Posterior cingulate gyrus (tissue), 11 donors: Measurements from ENCODE around the gene SELENOI.
"Not testable (repeated sequence)": the region's sequence is repeated elsewhere in the genome, so short reads cannot be mapped to it uniquely, and the experiment has no call there.

Source experiments
- DNase-seq, 10 donors: peaks; one replicate each; pipeline versions ENCODE4 v3.0.0 to v3.0.0-alpha.2; 2020 to 2021; ENCODE audit warnings: mixed read lengths in 3 of 10
- intact Hi-C: fragments of 100-400 bp; cut with DNase I; formaldehyde crosslinking; loops from one replicate; pipeline ENCODE4 v1.15.1; 2023

SELENOI gene

DNA sequence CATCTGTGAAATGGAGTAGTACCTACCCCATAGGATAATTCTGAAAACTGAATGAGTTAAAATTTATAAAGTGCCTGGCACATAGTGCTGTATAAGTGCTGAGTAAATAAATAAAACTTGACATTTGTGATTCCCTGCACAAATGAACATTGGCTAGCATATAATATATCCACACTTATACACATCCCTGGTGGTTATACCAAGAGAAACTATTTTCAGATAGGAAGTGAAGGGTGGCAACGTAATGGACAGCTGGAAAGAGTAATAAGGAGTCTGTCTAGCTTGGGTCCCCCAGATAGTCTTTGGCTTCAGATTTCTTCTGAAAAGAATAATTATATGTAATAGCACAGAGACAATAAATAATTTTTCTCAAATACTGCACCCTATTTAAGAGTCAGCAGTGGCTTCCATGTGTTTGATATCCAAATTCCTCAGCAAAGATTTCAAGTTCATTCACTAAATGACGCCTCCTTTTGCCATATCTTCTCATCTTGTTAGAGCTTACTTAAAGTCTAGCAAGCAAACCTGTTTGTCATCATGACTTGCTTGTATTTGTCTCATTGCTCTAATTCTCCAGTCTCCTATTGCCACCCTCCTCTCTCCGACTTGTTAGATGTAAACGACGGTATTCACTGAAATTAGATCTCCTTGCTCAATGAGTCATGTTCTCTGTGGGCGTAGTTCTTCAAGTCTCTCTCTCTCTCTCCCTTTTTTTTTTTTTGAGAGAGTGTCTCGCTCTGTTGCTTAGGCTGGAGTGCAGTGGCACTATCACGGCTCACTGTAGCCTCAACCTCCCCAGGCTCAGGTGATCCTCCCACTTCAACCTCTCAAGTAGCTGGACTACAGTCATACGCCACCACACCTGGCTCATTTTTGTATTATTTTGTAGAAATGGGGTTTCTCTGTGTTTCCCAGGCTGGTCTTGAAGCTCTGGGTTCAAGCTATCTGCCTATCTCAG is 9.4 kb downstream of the SELENOI start:
- DNase-seq, result no peak
- intact Hi-C loops, result no loop called here

DNA sequence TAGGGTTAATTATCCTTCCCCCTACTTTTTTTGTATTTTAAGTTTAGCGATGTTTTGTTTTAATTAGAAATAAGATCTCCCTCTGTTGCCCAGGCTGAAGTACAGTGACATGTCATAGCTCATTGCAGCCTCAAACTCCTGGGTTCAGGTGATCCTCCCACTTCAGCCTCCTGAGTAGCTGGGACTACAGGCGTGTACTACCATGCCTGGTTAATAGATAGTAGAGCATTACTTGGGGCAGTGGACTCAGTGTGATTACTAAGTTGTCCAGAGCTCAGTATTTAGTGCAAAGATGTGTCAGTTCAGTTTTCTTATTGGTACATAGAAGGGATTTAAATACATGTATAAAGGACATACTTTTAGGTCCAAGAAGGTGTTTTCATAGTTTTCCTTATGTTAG is 10.2 kb downstream of the SELENOI start:
- no peak for DNase-seq
- intact Hi-C loops, result no loop called here

DNA sequence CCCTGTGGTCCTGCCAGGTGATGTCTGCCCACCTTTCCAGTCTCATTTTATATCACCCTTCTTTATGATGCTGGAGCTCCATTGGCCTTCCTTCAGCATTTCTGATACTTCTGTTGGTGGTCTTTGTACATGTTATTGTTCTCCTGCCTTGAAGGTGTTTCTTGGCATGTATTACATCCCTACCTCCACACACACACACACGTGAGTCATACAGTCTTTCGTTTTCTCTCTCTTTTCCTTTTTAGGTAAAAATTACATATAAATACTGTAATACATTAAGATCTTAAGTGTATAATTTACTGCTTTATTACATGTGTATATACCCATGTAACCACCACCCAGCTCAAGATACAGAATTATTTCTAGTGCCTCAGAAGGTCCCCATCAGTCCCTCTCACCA is 10.8 kb downstream of the SELENOI start:
- no peak for DNase-seq
- intact Hi-C loops, result no loop called here

DNA sequence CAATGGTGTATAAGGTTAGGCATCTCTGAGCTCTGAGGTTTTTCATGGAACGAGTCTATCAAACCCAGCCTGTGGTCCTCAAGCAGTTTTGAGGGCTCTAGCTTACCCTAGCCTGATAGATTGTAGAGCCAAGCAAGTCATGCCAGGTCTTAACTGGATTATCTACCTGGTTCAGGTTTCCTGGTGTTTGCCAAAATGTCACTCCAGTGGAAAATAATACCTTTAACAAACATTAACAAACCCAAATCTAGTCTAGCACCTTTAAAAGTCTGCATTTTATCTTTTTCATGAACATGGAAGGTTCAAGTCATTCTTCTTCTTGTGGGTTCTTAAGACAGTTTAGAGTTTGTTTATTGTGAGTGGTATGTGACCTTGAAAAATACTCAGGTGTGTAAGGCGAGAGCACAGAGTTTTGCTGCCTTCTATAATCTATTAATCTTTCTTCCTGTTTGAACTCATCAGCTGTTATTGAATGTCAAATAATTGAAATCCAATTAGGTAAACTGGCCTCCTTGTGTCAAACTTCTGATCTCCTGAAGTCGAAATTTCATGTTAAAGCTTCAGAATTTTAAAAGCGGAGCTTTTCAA is 14.0 kb downstream of the SELENOI start:
- intact Hi-C loops, result no loop called here
- no peak for DNase-seq

DNA sequence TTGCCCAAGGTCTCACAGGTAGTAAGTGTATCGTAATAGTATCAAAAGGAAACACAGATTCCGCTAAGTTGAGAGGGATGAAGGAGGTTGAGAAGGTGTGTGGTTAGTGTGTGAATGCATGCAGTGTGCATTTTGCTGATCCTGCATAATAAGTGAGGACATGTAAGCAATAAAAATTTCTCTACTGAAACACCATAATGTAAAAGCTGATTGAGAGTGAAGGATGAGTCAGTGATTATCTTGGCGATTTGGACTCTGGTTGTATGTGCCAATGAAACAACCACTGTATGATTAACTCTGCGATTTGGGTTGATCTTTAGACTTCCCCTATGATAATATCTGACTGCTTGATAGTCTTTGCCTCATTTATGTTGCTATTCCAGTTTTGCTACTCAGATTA is 17.4 kb downstream of the SELENOI start:
- no peak for DNase-seq
- intact Hi-C loops, result no loop called here

DNA sequence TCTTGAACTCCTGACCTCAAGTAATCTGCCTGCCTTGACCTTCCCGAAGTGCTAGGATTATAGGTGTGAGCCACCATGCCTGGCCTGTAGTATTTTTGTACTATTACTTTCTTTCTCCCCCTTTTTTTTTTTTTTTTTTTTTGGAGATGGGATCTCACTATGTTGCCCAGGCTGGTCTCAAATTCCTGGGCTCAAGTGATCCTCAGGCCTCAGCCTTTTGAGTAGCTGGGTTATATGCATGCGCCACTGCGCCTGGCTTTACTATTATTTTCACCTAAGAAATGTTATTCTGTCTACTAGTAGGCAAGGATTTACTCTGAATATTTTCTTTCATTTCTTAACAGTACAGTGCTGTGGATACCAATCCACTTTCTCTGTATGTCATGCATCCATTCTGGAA is 18.0 kb downstream of the SELENOI start:
- DNase-seq, result no peak
- intact Hi-C loops, result no loop called here

DNA sequence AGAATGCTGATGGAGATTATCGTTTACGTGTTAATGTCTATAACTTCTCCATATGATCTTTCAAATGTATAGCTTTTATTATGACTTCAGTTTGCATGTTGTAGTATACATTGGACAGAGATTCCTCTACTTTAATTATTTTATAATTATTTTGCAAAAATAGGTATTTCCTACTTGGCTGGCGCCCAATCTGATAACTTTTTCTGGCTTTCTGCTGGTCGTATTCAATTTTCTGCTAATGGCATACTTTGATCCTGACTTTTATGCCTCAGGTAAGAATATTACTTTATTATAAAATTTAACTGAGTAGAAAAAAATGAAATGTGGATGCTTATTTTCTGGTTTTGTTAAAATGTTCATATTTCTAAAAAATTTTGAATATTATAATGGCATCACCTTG is 18.7 kb downstream of the SELENOI start:
- DNase-seq, result no peak
- intact Hi-C loops, result no loop called here

DNA sequence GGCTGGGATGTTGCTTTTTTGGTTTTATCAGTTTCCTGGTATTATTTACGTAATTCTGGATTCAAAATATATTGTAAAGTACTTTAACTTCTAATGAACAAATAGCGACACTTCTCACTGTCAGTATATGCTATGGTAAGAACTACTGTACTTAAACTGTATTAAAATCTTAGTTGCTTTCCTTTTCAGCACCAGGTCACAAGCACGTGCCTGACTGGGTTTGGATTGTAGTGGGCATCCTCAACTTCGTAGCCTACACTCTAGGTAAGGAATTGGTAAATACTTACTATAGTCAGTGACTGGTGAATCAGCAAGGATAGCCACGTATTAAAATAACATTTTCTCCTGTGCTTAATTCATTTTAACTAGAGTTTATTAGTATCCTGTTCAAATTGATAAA is 21.0 kb downstream of the SELENOI start:
- no peak for DNase-seq
- intact Hi-C loops, result no loop called here

DNA sequence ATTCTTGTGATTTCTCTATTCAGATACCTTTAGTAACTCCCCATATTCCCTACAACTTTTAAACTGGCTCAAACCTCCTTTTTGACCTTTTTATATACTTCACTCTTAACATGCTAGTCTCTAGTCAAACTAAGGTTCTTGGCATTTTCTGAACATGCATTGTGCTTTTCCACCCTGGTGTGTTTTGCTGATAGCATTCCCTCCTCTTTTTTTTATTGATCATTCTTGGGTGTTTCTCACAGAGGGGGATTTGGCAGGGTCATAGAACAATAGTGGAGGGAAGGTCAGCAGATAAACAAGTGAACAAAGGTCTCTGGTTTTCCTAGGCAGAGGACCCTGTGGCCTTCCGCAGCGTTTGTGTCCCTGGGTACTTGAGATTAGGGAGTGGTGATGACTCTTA is 23.7 kb downstream of the SELENOI start:
- intact Hi-C loops, result not testable (repeated sequence)

DNA sequence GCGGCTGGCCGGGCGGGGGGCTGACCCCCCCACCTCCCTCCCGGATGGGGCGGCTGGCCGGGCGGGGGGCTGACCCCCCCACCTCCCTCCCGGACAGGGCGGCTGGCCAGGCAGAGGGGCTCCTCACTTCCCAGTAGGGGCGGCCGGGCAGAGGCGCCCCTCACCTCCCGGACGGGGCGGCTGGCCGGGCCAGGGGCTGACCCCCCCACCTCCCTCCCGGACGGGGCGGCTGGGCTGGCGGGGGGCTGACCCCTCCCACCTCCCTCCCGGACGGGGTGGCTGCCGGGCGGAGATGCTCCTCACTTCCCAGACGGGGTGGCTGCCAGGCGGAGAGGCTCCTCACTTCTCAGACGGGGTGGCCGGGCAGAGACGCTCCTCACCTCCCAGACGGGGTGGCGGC is 25.0 kb downstream of the SELENOI start:
- intact Hi-C loops, DNase-seq: not testable (repeated sequence)

More for the DNA sequence above, 23.7 kb downstream of the SELENOI start:
- not testable (repeated sequence) for DNase-seq

DNA sequence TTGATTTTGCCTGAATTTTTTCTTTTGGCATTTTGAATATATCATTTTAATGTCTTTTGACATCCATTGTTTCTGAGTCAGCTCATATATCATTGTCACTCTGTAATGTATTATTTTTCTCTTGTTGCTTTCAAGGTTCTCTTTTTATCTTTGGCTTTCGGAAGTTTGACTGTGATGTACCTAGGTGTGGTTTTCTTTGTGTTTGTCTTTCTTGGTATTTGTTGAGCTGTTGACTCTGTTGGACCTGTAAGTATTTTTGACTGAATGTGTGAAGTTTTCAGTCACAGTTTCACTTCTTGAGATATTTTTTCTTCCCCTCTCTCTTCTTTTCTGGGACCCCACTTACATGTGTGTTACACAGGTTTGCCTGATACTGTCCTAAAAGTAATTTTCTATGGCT is 30.9 kb downstream of the SELENOI start:
- no peak for DNase-seq
- intact Hi-C loops, result no loop called here

DNA sequence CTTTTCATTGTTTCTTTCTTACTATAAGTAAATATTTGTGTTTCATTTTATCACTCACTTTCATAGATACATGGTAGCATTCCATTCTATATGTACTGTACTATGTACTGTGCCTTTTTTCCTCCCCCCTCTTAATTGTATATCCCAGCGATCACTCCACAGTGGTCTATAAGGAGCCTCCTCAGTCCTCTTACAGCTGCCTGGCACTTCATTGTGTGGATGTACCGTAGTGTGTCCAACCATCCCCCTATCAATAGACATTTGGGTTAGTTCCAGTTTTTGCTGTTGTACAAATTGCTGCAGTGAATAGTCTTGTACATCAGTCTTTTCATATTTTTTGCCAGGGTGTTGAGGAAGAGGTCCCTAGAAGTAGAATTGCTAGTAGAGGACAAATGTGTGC is 34.3 kb downstream of the SELENOI start:
- intact Hi-C loops, result no loop called here
- no peak for DNase-seq

DNA sequence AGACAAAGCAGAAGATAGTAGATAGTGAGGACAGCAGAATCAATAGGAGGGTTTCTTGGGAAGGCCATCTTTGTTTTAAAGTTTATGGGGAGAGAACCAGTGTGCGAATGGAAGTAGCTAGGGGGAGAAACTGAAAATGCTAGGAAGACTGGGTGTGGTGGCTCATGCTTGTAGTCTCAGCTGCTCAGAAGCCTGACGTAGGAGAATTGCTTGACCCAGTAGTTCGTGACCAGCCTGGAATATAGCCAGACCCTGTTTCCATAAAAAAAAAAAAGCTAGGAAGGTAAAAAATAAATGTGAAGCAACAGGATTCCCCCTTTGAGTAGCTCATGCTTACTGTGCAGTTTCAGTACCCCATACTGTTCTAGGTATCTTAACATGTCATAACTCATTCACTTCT is 36.6 kb downstream of the SELENOI start:
- DNase-seq, result no peak
- intact Hi-C loops, result no loop called here

DNA sequence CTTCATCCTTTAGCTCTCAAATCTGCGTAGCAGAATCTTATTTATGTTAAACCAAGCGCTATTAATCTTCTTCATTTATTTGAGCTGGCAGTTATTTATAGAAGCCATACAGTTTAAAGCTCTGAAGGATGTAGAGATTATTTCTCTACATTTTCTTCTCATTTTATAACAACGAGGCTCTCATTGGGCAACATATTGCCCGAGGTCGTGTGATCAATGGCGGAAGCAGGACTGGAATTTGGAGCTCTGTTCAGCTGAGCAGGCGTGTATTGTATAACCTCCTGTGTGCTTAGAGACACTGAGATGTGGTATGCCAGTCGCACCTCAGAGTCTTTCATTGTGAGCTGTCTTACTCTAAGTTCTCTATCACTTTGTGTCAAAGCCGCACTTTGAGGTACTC is 38.2 kb downstream of the SELENOI start:
- DNase-seq, result no peak
- intact Hi-C loops, result no loop called here

DNA sequence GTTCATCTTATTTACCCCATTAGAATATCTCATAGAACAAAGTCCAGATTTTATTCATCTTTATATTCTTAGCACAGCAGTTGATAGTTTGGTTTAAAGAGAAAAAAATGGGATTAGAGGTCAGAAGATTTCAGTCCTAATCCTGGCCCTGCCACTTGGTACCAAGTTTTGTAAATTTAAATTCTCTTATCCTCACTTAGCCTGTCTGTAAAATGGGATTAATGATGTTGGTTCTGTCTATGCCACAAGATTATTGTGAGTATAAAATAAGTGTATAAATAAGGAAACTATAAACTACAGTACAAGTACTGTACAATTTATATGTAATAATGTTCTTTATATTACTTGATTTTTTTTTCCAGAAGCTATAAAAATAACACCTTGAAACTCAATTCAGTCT is 38.7 kb downstream of the SELENOI start:
- DNase-seq, result no peak

DNA sequence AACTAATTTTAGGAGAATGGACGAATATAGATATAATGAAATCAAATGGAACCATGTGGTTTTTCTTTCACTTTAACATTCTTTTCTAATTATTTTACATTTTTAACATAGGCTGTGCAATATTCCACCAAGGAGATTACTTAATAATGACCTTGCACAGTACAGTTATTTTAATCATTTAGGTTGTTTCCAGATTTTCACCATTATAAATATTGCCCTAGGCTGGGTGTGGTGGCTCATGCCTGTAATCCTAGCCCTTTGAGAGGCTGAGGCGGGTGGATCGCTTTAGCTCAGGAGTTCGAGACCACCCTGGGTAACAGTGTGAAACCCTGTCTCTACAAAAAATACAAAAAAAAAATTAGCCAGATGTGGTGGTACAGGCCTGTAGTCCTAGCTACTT is 41.2 kb downstream of the SELENOI start:
- DNase-seq, result no peak
- intact Hi-C loops, result no loop called here

More for the DNA sequence above, 38.7 kb downstream of the SELENOI start:
- intact Hi-C loops, result no loop called here

DNA sequence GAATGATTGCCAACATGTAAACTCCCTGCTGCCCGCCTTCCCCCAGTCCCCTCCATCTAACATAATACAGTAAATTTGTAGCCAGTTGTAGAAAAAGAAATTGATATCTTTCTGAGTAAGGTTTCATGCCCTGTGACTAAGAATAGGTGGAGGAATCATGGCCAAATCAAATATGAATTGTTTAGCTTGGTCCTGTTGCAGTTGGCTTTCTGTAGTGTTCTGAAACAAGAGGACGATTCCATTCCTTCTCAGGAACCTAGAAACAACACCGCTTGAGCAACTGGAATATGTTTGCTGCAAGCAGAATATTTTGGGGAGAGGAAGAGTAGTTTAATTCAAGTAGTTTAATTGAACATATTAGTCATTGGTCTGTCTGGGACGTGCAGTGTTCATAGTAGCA is 48.8 kb downstream of the SELENOI start:
- intact Hi-C loops, result no loop called here
- no peak for DNase-seq

DNA sequence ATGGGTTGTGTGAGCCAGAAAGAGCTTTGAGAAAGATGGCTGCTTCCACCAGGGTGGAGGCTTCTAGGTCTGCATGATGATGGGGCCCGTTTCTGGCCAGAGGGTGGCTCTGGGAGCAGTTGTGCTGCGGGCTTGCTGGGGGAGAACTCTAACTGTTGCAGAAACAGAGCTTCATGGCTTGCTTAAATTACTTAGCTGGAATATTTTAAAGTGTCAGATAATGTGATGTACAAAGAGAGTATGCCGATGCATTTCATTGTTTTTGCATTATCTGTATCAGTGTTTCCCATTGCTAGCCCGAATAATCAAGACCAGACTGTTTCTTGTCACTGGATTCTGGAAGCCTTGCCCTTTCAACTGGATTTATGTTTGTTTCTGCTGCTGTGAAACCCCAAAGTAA is 49.5 kb downstream of the SELENOI start:
- intact Hi-C loops, result no loop called here
- peak in 1 of 10 donors; percentile 12 for DNase-seq

DNA sequence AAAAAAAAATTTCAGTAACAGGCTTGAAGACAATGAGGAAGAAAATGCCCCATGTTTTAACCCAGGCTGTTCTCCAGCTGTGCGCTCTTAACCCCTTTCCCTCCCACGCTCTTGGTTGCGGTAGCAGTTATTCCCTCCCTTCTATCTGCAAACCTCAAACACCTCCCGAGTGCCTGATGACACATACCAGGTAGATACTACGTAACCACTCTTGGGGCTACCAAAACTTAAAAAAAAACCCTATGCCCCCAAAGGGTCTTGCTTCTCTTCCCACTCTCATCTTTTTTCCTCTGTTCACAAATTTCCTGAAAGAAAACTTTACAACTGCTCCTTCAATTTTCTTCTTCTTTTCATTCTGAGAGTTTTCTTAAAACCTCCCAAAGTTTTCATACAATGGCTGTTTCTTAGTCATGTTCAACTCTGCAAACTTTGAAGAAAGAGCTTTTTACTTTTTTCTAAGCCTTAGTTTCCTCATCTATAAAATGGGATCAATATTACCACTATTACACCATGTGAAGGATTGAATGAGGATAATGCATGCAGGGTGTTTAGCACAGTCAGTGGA is 50.9 kb downstream of the SELENOI start:
- DNase-seq, result no peak
- intact Hi-C loops, result no loop called here

DNA sequence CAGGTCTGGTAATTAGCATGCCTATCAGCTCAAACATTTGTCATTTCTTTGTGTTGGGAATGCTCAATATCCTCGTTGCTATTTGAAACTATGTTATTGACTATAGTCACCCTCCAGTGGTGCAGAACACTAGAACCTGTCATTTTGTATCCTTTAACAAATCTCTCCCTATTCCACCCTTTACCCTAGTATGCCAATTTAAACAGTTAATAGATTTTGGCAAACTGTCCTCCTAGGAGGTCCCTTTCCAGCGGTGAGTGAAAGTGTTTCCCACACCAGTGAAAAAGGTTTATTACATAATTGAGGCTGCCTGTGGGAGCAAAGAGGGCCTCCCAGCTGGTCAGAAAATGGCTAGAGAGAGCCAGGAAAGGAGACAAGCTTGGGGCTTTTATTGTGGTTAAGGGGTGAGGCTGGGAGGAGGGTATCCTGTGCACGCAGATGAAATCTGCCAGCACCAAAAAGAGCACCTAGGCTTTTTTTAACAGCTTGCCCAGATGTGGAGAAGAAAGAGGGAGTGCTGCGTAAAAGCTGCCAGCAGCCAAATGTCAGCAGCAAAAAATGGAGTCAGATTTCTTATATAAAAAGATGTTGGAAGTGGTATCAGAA is 53.9 kb downstream of the SELENOI start:
- no peak for DNase-seq
- intact Hi-C loops, result no loop called here

DNA sequence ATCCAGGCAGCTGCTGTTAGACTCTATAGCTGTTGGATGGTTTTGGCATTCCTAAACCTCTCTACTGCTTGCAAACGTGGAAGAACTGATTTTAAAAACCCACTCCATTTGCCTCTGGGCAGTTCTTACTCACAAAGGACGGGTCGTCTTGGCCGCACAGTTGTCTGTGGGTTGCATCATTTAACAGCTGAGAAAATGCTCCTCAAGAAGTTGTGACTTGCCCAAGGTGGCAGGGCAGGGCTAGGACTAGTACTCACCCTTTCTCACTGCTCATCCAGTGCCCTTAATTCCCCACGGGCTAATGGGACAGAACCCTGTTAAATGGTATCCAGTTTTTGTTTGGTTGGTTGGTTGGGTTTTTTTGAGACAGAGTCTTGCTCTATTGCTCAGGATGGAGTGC is 54.8 kb downstream of the SELENOI start:
- no peak for DNase-seq
- intact Hi-C loops, result no loop called here
